Sigmoid colon (tissue), 7 donors: ENCODE measurements around the gene ABHD17C. TPM values are rescaled to one million over a fixed set of nuclear protein-coding genes. Genes with fewer than 3 reads are reported as not detected.

ENCODE experiments used
- DNase-seq: peaks from one replicate; pipeline ENCODE4 v3.0.0-alpha.2; 2019
- H3K27ac ChIP-seq, 4 donors: fragments of 200-600 bp; sonication (generic); one replicate each; pipeline ENCODE4 v1.5.1; 2016 to 2019; ENCODE audit warnings: mild to moderate bottlenecking in 1 of 4
- H3K27me3 ChIP-seq, 3 donors: fragments of 200-600 bp; sonication (generic); one replicate each; pipeline ENCODE4 v1.5.1; 2019; ENCODE audit warnings: mild to moderate bottlenecking in 1 of 3
- H3K36me3 ChIP-seq, 4 donors: fragments of 200-600 bp; sonication (generic); one replicate each; pipeline ENCODE4 v1.5.1; 2016 to 2019
- H3K4me1 ChIP-seq, 4 donors: fragments of 200-600 bp; sonication (generic); one replicate each; pipeline ENCODE4 v1.5.1; 2017 to 2019
- H3K4me3 ChIP-seq, 4 donors: fragments of 200-600 bp; sonication (generic); one replicate each; pipeline ENCODE4 v1.5.1; 2017 to 2019; ENCODE audit warnings: mild to moderate bottlenecking in 2 of 4, moderate library complexity in 1 of 4
- H3K9me3 ChIP-seq, 4 donors: fragments of 200-600 bp in 3 of 4; sonication (generic) in 3 of 4; one replicate each; pipeline versions ENCODE4 v1.5.1 to v1.6.1; 2013 to 2019
- EP300 ChIP-seq, 4 donors: sonication (generic); formaldehyde crosslinking; IDR thresholded peaks; one replicate each; pipeline ENCODE4 v1.6.1; 2017; ENCODE audit warnings: antibody characterized with exemption in 4 of 4
- POLR2A ChIP-seq, 2 donors: fragments of 450-650 bp; IDR thresholded peaks; one replicate each; pipeline ENCODE4 v1.6.1; 2016; ENCODE audit warnings: antibody characterized with exemption in 2 of 2, mild to moderate bottlenecking in 2 of 2, moderate library complexity in 2 of 2
- POLR2AphosphoS5 ChIP-seq, 4 donors: sonication (generic); formaldehyde crosslinking; IDR thresholded peaks; one replicate each; pipeline ENCODE4 v1.6.1; 2017; ENCODE audit warnings: antibody characterized with exemption in 4 of 4
- WGBS, 2 donors: extraction: QIAGEN DNeasy Blood & Tissue Kit; methylation state at CpG; one replicate each; pipeline ENCODE4 v1.1.7; 2013; 5-methylcytosine and 5-hydroxymethylcytosine counted together
- intact Hi-C: fragments of 100-400 bp; cut with DNase I; formaldehyde crosslinking; loops from one replicate; pipeline ENCODE4 v1.15.1; 2023
- polyA plus RNA-seq, 3 donors: library from polyadenylated mRNA; stranded (reverse); fragments of 200-250 nt; gene quantifications; one replicate each; pipeline ENCODE4 v1.2.3, GENCODE V29; 2013
- total RNA-seq, 4 donors: library from RNA; depleted of rRNA; stranded (reverse); fragments of >200 nt; gene quantifications; one replicate each; pipeline ENCODE4 v1.1.0, GENCODE V29; 2016
- TF ChIP-seq, protein P1 (sequence below), 4 experiments: fragments of 450-650 bp in 3 of 4; fragments of 200-600 bp in 1 of 4; IDR thresholded peaks; one replicate each; pipeline ENCODE4 v1.5.1; 2016 to 2019; ENCODE audit warnings: antibody characterized with exemption in 4 of 4, mild to moderate bottlenecking in 3 of 4, moderate library complexity in 2 of 4
- donor health status: healthy with polysubstance abuse.
- donor health status: Bipolar disorder and iron deficiency.
- donor health status: healthy.

ABHD17C gene
- total and polyA plus RNA-seq, 7 donors, result 2.0 to 174 (median 4.2) TPM

DNA sequence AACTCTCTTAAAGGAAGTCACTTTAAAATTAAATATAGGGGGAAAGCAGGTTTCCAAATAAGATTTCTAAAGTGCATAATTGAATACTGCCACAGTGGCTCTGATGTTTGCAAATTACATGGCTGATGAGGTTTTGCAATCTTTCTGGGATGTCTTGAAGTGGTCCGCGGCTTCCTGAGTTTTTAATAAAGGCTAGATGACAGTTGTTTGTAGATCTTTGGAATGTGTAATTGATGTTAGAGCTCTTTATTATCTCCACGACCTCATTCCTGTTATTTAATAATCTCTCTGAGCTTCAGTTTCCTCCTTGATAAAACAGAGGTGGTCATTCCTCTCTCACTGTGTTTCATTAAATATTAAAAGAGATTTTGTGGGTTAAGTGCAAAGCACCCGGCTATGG lies 57.1 kb downstream of the ABHD17C start:
- Histone ChIP-seq H3K4me3 (no peak overlapping the region), H3K27me3 (no peaks in the 10 kb centered on the region), H3K4me1 (peaks cover 0 to 12% (median 0%) of the 10 kb centered on the region in 4 donors), H3K9me3 (no peaks in the 10 kb centered on the region), H3K36me3 (peaks cover 0 to 35% (median 8%) of the 10 kb centered on the region in 4 donors), H3K27ac (no peak overlapping the region)
- no peak for DNase-seq
- 71 to 74% methylated on average over 4 of the region's 4 CpGs for WGBS, 2 donors
- TF ChIP-seq POLR2A (IDR thresholded peaks at IDR 0.05) (no peak), POLR2AphosphoS5 (IDR thresholded peaks at IDR 0.05) (no peak), EP300 (IDR thresholded peaks at IDR 0.05) (no peak)
- TF ChIP-seq, protein P1, sequence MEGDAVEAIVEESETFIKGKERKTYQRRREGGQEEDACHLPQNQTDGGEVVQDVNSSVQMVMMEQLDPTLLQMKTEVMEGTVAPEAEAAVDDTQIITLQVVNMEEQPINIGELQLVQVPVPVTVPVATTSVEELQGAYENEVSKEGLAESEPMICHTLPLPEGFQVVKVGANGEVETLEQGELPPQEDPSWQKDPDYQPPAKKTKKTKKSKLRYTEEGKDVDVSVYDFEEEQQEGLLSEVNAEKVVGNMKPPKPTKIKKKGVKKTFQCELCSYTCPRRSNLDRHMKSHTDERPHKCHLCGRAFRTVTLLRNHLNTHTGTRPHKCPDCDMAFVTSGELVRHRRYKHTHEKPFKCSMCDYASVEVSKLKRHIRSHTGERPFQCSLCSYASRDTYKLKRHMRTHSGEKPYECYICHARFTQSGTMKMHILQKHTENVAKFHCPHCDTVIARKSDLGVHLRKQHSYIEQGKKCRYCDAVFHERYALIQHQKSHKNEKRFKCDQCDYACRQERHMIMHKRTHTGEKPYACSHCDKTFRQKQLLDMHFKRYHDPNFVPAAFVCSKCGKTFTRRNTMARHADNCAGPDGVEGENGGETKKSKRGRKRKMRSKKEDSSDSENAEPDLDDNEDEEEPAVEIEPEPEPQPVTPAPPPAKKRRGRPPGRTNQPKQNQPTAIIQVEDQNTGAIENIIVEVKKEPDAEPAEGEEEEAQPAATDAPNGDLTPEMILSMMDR (IDR thresholded peaks at IDR 0.05), result no peak
- intact Hi-C loops, result no loop called here

DNA sequence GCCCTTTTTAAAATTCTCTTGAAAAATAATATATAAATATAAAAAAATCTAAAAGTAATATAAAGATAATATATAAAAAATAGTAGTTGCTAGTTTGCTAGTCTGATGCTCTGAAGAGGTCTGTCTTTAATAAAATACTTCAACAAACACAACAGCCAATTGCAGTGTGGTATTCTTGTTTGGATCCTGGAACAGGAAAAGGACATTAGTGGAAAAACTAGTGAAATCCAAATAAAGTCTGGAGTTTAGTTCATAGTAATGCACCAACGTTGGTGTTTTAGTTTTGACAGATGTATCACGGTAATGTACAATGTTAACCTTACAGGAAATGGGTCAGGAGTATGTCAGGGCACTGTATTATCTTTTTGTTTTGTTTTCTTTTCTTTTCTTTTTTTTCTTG lies 58.1 kb downstream of the ABHD17C start:
- Histone ChIP-seq H3K27me3 (no peaks in the 10 kb centered on the region), H3K9me3 (no peaks in the 10 kb centered on the region), H3K4me1 (peaks cover 0 to 12% (median 0%) of the 10 kb centered on the region in 4 donors), H3K36me3 (peaks cover 0 to 35% (median 8%) of the 10 kb centered on the region in 4 donors), H3K4me3 (no peak overlapping the region), H3K27ac (no peak overlapping the region)
- 56 to 64% methylated on average over 2 of the region's 2 CpGs for WGBS, 2 donors
- no peak for TF ChIP-seq POLR2A (IDR thresholded peaks at IDR 0.05)
- TF ChIP-seq, protein P1 (IDR thresholded peaks at IDR 0.05), result no peak
- no peak for TF ChIP-seq POLR2AphosphoS5 (IDR thresholded peaks at IDR 0.05)
- no peak for TF ChIP-seq EP300 (IDR thresholded peaks at IDR 0.05)
- intact Hi-C loops, result no loop called here
- DNase-seq, result no peak

DNA sequence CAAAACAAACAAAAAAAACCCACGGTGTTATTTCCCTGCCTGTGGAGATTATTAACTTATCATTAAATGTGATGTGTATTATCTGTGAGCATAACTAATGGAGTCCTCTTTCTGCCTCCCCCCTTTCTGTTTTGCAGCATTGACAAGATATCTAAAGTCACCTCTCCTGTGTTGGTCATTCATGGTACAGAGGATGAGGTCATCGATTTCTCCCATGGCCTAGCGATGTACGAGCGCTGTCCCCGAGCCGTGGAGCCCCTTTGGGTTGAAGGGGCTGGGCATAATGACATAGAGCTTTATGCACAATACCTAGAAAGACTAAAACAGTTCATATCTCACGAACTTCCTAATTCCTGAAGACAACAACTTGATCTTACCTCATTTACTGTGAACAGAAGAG lies 58.9 kb downstream of the ABHD17C start:
- 92 to 95% methylated on average over 8 of the region's 8 CpGs for WGBS, 2 donors
- TF ChIP-seq EP300 (IDR thresholded peaks at IDR 0.05) (no peak), POLR2A (IDR thresholded peaks at IDR 0.05) (no peak), POLR2AphosphoS5 (IDR thresholded peaks at IDR 0.05) (no peak)
- TF ChIP-seq, protein P1 (IDR thresholded peaks at IDR 0.05), result no peak
- no peak for DNase-seq
- Histone ChIP-seq H3K4me1 (peaks cover 0 to 12% (median 0%) of the 10 kb centered on the region in 4 donors), H3K27ac (no peak overlapping the region), H3K27me3 (no peaks in the 10 kb centered on the region), H3K9me3 (no peaks in the 10 kb centered on the region), H3K4me3 (no peak overlapping the region), H3K36me3 (peaks cover 0 to 35% (median 8%) of the 10 kb centered on the region in 4 donors)
- intact Hi-C loops, result no loop called here

DNA sequence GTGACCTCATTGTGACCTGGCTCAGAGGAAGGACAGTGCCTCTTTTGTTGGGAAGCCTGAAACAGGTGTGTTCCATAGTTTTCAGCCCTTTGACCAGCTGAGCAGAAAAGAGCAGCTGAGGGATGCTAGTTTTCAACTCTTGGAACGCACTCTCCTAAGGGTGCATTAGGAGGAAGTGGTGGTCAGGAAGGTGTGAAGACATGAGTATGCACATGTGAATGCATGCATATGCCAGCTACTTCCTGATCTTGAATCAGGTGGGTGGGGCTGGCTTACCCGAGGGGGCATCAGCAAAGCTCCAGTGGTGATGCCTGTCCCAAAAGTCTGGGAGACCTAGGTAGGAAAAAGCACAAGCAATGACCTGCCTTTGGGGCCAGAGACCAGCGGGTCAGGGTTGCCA lies 60.8 kb downstream of the ABHD17C start:
- 67 to 79% methylated on average over 3 of the region's 3 CpGs for WGBS, 2 donors
- Histone ChIP-seq H3K4me1 (peaks cover 0 to 12% (median 0%) of the 10 kb centered on the region in 4 donors), H3K4me3 (no peak overlapping the region), H3K27ac (no peak overlapping the region), H3K9me3 (no peaks in the 10 kb centered on the region), H3K36me3 (peaks cover 0 to 22% (median 3%) of the 10 kb centered on the region in 4 donors), H3K27me3 (no peaks in the 10 kb centered on the region)
- intact Hi-C loops, result no loop called here
- no peak for DNase-seq
- TF ChIP-seq POLR2A (IDR thresholded peaks at IDR 0.05) (no peak), POLR2AphosphoS5 (IDR thresholded peaks at IDR 0.05) (no peak), EP300 (IDR thresholded peaks at IDR 0.05) (no peak)
- TF ChIP-seq, protein P1 (IDR thresholded peaks at IDR 0.05), result no peak

DNA sequence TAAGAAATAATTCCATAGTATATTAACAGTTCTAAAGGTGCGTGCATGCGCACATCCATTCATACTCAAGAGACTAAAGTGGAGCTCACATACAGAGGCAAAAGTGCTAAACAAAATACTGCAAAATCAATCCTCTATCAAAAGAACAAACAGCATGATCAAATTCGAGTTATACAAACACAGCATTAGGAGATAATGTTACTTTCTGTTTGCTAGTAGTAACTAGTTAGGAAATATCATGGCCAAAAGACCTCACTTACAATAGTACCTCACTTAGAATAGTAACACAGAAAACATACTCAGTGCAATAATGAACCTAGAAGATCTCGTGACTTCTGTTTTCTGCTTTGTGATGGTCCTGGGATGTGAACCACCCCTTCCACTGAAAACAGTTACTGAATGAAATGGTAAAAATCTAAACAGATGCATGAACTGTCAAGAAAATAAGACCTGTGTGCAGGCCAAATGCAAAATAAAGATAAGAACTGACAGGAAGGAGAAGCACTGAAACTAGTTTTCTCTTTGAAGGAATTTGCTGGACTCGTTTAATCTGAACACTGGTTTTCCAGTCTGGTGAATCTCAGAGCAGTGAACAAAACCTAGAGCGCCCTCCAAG lies 63.1 kb downstream of the ABHD17C start:
- WGBS, 2 donors, result 65 to 73% methylated on average over 6 of the region's 6 CpGs
- H3K9me3 ChIP-seq, result no peaks in the 10 kb centered on the region
- no peaks in the 10 kb centered on the region for H3K4me1 ChIP-seq
- no peaks in the 10 kb centered on the region for H3K27me3 ChIP-seq
- peaks cover 0 to 22% (median 3%) of the 10 kb centered on the region in 4 donors for H3K36me3 ChIP-seq
- no peak for DNase-seq
- H3K4me3 ChIP-seq, result no peak overlapping the region
- H3K27ac ChIP-seq, result no peak overlapping the region
- TF ChIP-seq POLR2AphosphoS5 (IDR thresholded peaks at IDR 0.05), result no peak
- intact Hi-C loops, result no loop called here
